GM21825 (cell line): ENCODE results near the gene CA10.

Experiments used
- ATAC-seq: cut with Tn5 transposase; IDR thresholded peaks from one replicate; pipeline ENCODE4 v1.9.1; 2021; ENCODE audit warnings: mild to moderate bottlenecking, moderate library complexity; ENCODE audit not compliant: unreplicated experiment

CA10 gene

DNA sequence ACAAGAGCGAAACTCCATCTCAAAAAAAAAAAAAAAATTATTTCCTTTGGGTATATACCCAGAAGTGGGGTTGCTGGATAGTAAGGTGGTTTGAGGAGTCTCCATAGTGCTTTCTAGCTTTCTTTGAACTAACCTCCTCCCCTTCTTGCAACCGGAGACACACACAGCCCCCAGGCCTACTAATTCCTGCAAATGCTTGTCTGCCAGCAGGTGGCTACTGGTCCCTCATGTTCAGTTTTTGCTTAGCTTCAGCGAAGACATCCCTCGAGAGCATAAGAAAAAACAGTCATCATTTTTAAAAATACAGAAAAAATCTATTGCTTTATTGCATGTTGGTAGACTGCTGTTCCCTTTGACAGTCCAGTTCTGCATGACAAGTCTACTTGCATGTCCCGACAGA is 459.2 kb downstream of the CA10 start:
- ATAC-seq, result no peak

DNA sequence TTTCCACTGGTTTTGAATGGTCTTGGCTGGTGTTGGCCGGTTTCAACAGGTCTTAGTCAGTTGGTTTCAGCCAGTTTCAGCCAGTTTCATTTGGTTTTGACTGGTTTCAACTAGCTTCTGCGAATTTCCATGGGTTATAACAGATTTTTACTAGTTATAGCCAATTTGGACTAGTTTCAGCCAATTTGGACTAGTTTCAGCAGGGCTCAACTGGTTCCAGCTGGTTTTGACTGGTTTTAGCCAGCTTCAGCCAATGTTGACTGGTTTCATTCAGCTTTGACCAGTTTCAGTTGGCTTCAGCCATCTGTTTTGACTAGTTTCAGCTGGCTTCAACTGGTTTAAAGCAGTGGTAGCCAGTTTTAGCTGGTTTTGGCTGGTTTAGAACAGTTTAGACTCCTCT is 465.6 kb downstream of the CA10 start:
- ATAC-seq, result no peak

DNA sequence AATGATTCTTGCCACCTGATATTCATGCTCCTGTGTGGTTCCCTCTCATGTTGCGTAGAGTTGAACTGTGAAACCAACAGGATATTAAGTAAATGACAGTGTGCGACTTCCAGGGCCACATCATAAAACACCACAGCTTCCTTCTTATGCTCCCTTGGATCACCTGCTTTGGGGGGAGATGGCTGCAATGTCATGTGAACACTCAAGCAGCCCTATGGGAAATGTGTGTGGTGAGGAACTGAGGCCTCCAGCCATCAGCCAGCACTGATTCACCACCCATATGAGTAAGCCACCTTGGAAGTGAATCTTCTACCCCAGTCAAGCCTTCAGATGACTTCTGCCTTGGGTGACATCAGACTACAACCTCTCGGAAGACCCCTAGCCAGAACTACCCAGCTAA is 470.6 kb downstream of the CA10 start:
- ATAC-seq, result no peak

DNA sequence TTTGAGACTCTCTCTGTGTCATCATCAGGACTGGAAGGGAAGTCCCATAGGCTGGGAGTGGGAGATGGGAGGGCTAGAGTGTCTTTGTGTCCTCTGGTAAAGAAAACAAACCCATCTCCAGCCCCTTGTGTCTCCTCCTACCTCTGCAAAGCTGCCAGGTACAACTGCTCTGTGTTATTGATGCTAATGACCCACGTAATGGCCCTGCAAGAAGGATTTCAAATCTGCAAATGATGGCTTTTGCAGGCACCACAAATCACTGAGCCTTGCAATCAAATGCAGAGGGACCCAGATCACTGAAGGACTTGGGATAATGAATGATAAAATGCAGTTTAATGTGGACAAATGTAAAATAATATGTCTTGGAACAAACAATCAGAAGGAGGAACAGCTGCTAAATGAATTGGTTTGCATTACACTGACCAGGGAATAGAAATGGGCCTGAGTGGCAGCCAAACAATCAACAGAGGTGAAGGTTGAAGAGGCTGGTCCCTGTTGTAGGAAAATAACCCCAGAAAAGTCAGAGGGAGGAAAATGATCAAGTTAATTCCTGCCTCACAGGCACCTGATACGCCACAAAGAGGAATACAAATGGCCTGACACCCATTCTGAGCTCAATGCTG is 473.1 kb downstream of the CA10 start:
- ATAC-seq, result no peak

DNA sequence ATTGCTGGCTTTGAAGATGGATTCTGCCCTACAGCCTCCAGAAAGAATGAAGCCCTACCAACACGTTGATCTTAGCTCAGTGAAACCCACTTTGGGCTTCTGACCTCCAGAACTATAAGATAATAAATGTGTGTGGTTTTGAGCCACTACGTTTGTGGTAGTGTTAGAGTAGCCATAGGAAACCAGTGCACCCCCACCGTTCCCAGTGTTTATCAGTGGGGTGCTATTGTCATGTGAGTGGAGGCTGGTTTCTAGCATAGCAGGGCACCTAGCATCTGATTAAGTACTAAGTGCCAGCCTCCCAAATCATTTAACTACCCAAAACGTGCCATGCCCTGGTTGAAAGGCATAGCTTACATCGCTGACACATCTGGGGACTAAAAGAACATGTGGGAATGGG is 474.3 kb downstream of the CA10 start:
- ATAC-seq, result no peak

DNA sequence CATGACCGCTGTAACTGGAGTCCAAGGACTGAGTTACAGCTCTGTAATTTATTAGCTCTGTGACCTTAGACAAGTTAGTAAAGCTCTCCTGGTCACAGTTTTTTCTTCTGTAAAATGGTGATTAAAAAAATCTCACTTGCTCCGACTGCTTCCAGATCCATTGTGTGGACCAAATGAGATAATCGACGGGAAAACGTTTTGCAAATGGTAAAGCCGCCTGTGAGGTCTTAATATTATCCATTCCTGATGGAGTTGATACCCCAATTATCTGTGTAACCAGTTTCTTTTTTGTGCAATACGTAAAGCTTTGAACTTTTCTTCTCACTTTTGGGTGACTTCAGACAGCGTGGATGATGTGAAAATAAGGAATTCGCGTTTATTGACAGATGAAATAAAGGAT is 475.2 kb downstream of the CA10 start:
- ATAC-seq, result no peak

DNA sequence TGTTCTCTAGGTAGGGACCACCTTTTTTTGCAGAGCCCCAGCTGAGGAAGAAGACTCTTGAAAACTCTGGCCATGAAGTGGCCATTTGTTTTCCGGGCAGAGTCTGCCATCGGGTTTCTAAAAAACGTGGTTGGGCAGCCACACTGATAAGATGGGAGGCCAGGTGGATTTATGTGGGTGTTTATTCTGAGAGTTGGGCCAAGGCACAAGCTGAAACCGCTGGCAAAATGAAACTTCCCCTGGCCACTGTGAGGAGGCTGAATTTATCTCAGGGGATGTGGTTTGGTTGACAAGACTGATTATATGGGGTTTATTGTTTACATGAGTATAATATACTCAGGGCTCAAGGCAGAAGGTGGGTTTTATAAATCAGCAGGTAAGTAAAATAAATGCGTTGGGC is 476.4 kb downstream of the CA10 start:
- ATAC-seq, result no peak

DNA sequence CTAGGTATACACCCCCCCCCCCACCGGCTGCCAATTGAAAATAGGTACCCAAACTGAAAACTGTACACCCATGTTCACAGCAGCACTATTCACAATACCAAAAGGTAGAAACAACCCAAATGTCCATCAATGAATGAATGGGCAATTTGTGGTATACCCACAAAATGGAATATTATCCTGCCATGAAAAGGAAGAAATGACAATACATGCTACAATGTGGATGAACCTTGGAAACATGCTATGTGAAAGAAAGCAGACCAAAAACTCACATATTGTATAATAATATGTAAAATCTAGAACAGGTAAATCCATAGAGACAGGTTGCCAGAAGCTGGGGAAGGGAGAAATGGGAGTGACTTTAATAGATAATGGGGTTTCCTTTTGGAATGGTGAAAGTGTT is 480.6 kb downstream of the CA10 start:
- ATAC-seq, result no peak

DNA sequence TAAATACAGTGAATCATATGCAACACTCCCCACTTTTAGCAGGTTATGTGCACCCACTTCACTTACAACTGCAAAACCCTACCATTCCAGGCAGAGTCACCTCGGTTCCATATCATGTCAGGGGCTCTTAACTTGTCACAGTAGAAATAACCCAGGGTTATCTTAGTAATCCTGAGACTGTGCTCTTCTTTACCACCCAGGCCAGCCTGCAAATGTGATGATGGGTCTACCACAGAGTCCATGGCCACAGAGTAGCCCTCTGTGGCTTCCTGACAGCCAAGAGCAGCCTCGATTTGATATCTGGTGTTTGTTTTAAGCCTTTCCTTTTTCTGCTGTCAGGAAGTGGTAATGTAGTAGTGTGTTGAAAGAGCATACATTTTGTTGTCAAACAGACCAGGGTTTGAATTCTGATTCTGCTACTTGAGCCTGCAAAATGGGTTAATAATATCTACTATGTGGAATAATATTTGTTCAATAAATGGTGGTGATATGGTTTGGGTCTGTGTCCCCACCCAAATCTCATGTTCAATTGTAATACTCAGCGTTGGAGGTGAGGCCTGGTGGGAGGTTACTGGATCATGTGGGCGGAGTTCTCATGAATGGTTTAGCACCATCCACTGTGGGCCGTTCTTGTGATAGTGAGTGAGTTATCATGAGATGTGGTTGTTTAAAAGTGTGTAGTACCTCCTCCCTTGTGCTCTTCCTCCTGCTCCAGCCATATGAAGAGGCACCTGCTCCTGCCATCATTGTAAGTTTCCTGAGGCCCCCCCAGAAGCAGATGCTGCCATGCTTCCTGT is 481.6 kb downstream of the CA10 start:
- no peak for ATAC-seq

DNA sequence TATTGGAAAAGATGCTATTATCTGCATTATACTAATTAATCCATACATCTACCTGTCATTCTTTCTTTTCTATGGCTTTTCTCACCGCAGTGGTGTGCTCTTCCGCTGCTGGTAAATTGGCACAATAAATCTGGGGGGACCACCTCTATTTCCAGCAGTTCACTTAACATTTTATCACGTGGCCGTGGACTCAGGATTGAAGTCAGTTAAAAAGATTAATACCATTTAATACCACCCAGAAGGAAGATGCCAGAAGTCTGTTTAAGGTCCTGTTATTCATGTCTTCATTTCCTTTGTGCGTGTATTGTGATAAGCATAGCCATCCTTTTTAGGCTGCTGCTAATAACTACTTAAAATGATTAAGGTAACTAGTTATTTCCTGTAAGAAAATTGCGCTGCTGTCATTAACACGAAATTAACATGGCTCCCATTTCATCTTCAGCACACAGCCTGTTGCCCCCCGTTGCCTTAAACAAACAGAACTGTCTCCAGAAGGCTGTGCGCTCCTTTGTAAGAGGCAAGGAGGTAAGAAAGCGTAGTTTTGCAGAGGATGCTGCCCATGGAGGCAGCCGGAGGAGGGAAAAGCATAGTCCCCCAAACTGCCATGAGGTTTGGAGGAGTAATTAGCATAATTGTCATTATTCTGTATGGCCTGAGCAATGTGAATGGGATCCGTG is 483.8 kb downstream of the CA10 start:
- no peak for ATAC-seq

DNA sequence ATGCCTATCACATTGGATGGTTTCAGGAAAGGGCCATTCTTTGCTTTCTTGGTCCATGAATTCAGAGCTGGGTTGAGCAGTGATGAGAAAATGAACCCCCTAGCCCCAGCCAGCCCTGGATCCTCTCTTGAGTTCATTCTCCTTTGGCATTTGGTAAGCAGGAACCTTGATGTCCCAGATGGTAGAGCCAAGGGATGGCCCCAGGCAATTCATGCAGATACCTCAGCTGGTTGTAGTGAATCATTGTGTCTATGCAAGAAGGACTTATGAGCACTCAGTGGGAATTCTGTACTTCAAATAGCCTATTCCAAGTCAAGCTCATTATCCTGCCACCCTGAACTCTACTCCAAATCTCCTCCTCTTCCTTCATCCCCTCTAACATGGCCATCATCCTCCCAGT is 485.4 kb downstream of the CA10 start:
- no peak for ATAC-seq

DNA sequence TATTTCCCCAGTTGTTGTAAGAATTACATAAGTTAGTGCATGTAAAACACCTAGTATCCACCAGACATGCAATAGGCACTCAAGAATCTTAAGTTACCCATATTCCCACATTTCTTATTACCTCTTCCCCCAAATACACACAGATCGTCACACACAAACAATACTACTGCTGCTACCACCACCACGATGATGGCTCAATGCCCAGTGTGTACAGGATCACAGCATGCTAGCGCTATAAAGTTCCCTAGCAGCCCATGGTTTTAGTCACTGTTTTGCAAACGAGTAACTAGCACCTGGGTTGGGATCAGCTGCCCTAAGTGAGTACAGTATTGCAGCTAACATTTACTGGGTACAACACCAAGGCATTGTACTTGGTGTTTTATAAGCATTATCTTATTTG is 486.4 kb downstream of the CA10 start:
- no peak for ATAC-seq

DNA sequence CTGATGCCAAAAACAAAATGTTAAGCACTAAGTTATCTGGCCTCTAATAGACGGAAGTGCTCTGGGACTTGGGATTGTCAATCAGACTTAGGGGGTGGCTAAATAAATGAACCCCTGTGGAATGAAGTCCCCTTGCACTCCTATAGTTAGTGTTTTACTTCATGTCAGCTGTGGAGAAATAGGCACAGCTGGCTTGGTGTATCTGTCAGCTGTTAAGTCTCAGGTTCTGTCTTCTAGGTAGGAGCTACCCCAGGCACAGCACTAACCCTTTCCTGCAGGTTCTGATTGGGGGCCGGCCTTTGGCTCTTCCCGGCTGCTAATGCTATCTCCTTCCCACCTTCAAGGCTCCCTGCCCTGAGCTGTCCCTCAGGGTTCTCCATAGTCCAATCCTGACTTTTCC is 487.6 kb downstream of the CA10 start:
- no peak for ATAC-seq

DNA sequence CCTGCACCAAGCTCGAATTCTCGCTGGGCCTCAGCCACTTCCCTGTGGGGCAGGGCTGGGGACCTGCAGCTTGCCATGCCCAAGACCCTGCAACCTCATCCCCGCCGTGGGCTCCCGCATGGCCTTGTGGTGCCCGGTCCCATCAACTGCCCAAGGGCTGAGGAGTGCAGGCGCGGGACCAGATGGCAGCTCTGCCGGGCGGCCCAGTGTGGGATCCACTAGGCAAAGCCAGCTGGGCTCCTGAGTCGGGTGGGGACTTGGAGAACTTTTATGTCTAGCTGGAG is 489.6 kb downstream of the CA10 start:
- no peak for ATAC-seq

DNA sequence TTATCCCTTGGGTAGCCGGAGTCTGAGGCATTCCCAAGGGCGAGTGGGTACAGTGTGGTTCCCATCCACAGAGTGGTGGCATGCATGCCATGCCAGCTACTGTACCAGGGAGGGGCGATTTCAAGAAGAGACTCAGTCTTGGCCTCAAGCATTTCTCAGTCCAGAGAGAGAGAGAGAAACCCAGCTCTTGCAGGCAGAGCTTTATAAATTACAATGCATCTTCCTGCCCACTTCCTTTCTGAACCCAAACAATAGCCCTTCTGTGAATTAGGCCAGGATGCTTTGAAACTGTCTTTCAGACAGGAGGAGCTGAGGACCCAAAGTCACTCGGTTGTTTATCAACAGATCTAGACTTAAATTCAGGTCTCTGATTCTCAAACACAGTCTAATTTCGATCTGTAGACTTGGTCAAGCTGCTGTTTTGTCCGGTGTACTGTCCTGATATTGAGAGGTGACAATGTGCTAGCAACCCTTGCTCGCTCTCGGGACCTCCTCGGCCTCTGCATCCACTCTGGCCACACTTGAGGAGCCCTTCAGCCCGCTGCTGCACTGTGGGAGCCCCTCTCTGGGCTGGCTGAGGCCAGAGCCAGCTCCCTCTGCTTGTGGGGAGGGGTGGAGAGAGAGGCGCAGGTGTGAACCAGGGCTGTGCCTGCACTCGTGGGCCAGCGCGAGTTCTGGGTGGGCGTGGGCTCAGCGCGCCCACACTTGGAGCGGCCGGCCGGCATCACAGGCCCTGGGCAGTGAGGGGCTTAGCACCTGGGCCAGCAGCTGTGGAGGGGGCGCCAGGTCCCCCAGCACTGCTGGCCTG is 490.2 kb downstream of the CA10 start:
- ATAC-seq, result no peak

DNA sequence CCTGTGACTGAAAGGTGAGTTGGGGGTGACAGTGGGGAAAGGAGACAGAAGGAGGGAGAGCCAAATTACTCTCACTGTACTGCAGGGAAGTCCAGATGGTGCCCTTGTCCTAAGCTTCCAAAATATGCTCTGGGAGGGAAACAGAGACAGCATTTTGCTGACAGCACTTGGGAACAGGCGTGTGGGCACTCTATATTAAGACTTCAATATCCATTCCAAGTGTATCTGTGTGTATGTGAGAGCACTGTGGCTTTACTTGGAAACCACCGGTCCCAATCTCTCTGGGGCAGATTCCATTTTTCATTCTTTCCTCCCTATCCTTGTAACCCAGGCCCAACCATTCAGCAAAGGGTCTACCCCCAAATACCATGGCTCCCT is 490.8 kb downstream of the CA10 start:
- ATAC-seq, result no peak

DNA sequence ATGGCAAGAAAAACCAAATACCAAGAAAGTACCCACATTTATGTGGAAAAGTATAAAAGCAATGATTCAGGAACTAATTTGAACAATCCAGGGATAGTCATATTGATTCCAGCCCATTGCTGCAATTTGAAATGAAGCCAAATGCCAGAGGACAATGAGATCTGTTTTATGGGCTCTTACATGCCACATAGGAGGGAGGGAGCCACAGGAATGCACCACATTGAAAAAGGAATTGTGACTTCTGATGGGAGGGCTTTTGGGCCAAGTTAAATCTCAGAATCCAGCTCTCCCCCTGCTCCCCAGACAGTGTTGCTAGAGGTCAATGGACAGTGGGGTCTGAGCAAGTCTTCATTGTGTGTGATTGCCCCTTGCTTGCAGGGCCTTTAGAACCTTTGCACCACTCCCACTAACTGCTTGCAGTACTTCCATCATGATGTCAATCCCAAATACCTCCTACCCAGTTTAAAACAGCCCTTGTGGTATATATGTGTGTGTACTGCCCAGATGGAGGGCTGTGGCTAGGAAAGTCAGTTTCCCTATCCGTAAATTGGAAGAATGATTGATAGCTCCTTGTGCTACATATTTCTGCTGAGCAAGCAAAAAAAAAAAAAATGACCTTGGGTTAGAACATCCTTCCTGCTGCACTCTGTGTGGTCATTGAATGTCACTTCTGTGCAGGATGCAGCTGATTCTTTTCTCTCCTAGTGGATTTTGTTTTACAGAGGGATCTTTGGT is 491.4 kb downstream of the CA10 start:
- ATAC-seq, result no peak

DNA sequence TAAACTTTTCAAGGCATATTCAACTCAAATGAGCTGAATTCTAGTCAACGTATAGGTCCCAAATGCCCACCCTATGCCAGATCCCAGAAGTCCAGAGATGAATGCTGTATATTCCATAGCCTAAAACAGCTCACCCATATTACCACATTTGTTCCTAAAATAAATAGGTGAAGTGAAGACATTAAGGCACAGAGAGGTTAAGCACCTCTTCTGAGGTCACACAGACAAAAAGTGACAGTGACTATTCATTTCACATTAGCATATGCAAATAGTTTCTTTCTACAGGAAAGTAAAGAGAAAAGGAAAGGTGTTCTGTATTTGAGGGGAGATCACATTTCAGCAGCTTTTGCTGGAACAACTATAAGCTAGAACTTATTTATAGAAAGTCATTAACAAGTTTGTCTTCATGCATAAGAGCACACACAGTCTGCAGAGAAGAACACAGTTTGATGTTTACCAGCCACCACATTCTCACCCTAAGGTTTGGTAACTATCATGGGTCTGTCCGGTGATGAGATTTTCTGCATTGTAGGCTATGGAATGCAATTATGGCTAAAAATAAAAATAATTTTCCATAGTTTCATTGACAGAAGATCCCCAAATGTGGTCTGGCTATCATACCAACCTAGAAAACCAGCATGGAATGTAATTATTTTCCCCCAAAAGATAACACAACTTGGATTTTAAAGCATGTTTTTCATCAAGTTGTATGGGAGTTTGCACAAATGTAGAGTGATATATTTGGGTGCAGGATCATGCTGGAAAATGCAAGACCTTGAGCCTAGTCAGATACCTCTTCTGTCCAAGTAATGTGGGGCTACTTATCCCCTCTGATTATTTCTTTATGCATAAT is 496.1 kb downstream of the CA10 start:
- no peak for ATAC-seq

DNA sequence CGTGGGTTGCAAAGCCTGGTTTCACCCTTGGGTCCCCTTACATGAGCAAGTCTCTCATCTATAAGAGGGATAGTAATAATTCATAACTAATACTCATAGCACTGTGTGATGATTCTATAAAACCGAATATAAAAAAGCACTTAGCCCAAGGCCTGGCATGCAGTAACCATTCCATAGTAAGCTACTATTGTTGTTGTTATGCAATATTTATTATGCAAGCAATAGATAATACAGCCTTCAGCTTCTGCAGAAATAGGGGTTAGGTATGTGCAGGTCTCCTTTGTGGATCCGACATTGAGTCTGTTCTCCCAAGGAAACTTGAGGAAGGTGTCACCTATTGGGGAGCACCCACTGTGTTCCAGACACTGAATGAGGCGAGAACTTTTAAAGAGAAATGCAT is 497.1 kb downstream of the CA10 start:
- ATAC-seq, result no peak

DNA sequence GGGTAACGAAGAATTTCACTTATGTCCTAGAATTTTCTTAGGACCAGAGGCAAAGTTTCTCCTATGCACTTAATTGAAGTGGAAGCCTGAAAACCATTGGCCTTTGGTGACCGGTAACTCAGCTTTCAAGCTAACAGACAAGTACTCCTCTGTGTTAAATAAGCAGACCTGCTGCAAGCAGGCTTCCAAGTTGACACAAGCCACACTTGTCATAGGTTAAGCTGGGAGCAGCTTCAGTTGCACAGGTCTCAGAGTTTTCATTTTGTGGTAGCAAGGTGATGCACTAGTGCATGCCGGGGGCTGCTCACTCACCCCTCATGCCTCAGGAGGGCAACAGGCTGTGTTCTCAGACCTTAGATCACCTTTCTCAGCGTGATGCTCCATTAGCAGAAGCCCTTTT is 498.2 kb downstream of the CA10 start:
- ATAC-seq, result no peak
